Activated CD4-positive, CD25-positive, alpha-beta regulatory T cell (primary cell): ENCODE results near the gene IL18R1.

Experiments used
- DNase-seq, 4 experiments: peaks; one replicate each; lab custom pipeline; 2025; lab: John Stamatoyannopoulos, UW

Gene IL18R1

DNA sequence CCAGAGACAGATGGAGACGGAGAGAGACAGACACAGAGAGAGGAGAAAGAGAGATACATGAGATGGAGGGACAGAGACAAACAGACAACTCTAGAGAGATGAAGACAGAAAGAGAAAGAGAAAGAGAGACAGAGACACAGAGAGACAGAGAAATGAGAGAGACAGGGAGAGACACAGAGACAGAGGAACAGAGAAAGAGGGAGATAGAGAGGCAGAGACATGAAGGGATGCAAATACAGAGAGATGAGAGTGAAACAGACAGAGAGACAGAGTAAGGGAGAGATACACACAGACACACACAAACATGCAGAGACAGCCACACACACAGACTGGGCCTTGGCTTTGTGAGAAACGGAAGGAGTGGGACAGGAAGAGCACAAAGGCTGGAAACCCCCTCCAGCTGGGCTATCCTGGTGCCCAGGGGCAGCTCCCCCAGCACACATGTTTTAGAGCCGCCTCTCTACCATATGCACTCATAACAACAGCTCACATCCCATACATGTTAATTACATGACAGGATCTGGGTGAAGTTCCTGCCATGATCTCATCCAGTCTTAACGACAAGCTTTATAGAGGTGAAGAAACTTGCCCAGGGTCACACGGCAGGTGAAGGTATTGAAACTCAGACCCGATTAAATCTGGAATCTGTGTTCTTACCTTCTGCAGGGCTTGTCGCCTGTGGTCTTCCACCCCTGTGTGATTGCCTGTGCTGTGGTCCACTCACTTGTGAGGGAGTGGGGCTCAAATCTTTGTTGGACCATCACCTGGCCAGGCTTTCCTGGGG, 32.4 kb downstream of the IL18R1 start:
- no peak for DNase-seq

DNA sequence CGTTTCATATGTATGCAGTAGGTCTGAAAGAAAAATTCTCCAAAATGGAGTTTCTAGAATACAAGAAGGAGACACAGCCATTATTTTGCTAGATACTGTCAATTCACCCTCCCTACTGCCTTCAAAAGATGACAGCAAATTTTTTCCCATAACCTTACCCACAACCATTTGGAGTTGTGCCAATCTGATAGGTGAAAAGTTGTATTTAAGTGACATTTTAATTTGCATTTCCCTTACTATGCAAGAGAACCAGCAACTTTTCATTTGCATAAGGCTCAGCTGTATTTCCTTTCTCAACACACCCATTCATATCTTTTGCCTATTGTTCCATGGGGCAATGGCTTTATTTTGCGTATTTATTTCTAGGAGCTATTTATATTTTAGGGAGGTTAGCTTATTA, 36.0 kb downstream of the IL18R1 start:
- DNase-seq, result no peak

DNA sequence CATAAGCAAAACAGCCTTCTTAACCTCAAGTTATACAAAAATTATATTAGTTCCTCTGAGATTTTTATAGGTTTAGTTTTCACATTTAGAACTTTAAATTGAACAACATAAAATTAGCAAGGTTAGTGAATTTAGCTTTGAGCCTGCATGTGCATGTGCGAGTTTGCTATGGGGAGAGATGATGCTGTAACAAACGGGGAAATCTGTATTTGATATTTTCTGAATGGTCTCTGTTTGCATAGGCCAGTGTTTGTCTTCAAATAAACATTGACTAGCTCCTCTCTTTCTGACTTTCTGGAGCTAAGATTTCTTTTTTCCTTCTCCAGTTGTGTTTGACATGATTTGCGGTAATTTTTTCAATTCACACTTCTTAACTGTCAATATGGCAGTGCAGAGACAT, 36.5 kb downstream of the IL18R1 start:
- no peak for DNase-seq

DNA sequence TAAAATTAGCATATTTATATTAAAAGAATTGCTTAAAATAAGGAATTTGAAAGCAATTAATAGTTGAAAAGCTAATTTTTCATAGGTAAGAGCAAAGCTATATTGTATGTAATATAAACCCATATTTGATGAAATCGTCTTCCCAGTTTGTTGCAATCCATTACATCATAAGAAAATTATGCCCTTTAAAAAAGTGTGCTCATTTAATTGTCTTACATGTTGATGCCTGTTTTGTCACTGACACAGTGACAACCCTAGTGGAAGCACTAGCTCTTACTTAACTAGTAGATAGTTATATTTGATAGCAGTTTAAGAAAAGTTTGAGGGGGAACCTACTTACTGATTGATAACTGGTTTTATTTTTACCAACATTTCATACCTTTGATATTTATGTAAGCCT, 37.3 kb downstream of the IL18R1 start:
- DNase-seq, result no peak

DNA sequence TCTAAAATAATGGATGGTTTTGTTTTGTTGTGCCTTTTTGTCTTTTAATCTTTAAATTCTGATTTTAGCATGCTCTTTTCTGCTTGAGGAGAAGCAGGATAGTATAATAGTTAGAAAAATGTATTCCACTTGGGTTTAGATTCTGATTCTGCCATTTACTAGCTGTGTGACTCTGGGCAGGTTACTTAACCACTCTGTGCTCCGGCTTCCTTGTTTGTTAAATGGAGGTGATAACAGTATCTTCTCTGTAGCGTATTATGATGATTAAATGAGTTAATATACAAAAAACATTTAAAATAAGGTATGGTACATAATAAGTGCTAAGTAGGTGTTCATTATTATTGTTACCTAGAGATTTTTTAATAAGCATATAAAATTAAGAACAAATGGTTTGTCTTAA, 40.4 kb downstream of the IL18R1 start:
- DNase-seq, result no peak

DNA sequence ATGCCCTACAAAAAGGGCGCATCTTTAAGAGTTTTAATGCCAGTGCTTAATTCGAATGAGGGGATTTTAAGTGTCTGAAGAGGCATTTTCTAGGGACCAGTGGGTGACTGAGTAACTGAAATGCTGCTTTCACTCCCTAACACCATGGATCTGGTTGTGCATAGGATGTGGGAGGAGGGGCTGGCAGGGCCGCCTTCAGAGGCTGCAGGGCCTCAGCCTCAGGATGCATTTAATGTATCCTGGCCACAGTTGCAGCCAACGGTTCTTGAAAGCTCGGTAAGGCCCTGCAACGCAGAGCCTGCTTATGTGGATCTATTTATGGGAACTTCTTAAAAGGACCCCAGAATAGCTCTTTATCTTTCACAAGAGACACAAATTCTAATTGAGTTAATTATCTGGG, 41.6 kb downstream of the IL18R1 start:
- no peak for DNase-seq

DNA sequence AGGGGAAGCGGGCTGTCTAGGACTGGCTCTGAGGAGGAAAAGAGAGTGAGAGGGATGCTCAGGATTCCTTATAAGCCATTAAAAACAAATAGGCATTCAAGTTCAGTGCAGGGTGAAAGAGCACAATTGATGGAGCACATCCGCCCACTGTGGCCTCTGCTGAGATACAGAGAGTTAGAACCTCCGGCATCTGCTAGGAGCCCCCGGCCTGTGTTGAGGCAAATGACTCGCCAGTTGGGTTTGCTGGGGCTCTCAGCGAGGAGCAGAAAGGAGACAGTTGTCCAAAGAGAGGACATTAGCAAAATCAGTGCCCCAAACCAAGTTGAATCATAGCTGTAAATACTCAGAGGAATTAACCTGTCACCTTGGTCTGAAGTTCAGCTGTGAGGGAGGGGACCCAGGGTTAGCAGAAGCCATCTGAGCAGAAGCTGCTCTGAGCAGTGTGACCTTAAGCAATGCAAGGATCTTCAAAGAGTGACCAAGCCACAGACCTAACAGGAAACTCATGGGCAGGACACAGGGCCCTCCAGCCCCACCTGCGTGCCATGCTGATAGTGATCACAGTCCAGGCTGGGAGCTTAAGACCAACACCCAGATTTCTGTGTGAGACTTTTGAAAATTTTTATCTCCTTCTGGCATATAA, 44.0 kb downstream of the IL18R1 start:
- DNase-seq, result no peak

DNA sequence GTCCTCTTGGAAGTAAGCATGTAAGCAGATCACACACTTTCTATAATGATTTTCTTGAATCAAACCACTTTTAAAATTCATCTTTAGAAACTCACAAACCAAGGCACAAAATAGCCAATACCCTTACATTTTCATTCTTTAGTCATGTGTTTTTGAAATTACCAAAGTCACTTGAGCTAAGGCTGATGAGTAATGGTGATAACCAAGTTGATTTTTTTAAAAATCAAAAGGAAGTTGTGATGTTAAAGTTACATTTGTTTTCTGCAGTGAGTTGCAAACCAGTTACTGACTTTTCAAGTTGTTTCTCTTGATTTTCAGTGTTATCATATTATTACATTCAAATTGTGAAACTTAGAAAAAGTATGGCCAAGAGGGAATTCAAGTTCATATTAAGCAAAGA, 45.9 kb downstream of the IL18R1 start:
- DNase-seq, result no peak

DNA sequence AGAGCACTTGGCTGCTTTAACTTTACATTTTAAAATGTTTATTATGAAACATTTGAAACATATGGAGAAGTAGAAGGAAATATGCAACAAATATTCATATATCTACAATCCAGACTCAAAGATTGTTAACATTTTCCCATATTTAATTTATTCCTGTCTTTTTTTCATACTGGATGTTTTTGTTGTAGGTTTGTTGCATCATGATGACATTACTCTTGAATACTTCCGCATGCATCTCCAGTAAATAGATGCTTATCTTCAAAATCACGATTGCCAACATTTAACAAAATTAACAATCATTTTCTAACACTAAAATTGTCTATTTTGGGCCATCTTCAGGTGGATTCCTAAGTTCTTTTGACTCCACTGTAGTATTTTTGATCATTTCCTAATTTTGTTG, 46.3 kb downstream of the IL18R1 start:
- no peak for DNase-seq

DNA sequence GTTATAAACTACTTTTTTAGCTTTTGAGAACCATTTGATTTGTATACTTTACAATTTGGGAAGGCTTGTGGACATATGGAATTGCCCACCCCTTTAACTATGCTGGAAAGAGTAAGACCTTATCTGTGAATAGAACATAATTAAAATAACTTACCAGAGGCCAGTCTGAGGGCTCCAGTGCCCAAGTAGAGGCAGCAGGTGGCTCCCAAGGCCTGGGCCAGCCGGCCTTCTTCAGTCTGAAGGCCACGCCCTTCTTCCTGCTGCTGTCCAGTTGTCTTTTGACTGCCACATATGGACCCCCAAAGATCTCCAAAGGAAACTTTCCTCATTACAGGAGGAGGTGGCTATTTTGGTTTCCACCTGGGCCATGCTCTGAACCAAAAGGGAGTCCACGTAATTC, 55.4 kb downstream of the IL18R1 start:
- DNase-seq, result no peak

DNA sequence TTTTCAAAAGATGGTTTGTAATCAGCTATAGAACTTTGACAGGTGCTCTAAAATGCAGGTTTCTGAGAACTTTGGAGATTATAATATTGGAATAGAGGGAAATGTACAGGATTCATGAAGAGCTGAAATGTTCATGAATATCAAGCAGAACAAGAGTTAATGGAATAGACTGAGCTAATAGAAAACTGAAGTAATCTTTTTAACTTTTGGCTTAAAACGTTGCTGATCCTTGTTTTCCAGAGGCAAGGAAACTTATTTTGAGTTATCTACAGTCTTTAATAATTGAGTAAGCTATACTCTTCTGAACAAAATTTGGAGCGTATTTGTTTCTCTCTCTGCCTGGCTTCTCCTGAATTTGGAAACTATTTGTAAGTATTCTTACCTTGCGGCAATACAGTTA, 56.6 kb downstream of the IL18R1 start:
- no peak for DNase-seq

DNA sequence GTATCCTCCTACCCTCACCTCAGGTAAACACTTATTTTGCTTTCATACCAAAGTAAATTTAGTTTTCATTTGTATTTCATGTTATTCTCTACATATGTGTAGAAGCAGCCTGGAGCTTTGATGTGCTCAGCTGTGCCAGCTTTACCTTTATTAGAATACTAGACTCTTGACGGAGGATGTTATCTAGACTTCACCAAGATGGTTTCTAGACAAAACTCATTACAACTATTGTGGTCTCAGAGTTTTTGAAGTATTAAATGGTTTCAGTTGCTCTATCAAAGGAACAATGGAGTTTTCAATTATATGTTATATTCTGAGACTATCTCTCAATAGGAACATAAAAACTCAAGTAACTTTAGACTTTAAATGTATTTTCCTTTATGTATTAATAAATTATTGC, 62.4 kb downstream of the IL18R1 start:
- no peak for DNase-seq

DNA sequence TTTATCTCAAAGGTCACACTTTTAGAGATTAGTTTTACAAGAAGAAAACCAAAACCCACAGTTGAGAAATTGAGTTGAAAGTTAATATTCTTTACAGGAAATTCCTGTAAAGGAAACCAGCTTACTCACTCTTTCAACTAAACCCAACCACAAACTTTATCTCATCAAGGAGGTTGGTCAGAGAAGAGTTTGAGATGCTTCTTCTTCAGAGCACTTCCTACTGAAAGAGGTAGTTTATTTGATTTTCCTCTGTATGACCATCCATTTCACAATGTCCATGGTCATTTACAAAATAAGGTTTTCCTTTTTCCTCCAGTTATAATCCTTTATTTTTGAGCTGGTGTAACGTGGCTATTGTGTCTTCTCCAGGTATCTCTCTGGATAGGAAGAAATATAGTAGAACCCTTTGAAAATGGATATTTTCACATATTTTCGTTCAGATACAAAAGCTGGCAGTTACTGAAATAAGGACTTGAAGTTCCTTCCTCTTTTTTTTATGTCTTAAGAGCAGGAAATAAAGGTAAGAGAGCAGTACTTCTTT, 62.9 kb downstream of the IL18R1 start:
- no peak for DNase-seq

DNA sequence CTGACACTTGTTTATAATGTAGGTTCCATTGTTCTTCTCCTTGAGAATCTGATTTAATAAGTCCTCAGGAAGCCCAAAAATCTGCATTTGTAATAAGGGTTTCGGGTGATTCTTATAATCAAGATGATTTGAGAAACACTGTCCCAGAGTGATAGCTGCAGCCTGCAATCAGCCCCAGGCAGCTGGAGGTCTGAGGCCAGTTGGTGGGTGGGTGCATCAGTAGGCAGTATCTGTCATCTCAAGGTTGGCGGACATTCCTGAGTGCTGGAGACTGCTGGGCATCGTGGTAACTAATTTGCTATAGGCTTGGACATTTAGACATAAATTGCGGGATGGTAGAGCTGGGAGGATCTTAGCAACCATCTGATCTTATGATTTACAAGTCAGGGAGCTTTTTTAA, 64.7 kb downstream of the IL18R1 start:
- no peak for DNase-seq

DNA sequence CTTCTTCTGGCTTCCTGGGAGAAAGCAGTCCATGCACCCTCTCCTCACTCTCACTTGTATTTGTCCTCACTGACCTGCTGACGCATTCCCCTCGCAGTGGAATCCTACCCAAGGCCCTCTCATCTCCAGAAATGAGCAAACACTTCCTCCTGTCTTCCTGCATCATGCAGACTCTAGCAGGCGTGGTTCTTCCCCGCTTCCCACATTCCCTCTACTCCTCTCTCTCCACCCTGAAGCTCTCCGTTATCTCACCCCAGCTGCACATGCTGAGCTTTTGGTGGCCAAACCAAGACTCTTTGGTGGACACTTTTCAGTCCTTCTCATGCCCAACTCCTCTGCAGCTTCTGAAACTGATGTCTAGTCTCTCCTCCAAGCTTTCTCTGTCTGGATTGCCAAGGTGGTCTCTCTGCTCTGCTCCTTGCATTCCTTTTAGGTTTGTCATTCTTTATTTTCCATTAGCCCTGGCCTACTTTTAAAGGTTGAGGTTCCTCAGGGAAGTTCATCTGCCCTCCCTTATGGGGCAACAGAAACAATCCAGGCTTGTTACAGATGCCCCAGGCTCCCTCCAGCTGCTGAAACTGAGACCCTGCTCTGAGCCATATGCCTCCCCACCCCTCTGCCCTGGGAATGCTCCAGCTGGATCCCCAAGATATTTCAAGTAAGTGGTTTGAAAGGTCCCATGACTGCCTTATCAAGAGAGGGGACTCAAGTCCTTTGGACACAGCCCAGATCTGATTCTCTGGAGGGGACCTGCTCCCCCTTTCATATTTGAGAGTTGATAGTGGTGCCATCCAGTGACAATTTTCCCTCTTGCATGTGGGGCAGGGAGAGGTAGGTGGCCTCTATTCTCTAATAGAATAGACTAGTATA, 66.5 kb downstream of the IL18R1 start:
- DNase-seq, result no peak

DNA sequence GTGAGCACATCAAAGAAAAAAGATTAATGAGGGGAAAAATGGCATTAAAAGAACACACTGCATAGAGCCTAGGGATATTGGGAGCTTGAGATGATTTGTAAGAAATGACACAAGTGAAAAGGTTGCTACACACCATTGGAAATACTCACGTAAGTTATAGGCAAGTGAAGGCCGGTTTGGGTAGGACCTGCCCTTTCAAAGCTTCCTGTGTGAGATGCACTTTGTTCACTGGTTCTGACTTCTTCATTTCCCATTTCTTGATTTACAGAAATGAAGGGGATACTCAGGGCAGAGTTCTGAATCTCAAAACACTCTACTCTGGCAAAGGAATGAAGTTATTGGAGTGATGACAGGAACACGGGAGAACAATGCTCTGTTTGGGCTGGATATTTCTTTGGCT, 67.3 kb downstream of the IL18R1 start, which contains the start of gene IL18RAP:
TSS of gene IL18RAP (plus strand) at position 251 of the 400 bp plus-strand sequence. CDS start at position 369, 118 bp downstream.
- DNase-seq, result no peak

DNA sequence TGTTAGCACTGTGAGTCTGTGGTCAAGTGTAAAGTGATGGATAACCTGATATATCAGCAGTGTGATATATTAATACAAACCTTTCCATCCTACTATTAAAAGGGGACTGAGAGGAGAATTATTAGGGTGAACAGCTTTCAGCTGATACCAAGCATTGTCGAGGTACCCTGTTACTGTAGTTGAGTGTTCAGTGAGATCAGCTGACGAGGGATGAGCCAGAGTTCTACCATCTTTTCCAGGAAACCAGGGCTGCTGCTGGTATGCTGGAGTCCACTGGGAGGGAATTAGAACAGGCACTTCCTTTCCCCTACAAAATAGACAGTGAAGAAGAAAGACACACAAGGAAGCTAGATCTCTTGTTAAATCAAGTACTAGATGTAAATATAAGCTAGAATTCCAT, 67.8 kb downstream of the IL18R1 start:
- no peak for DNase-seq

DNA sequence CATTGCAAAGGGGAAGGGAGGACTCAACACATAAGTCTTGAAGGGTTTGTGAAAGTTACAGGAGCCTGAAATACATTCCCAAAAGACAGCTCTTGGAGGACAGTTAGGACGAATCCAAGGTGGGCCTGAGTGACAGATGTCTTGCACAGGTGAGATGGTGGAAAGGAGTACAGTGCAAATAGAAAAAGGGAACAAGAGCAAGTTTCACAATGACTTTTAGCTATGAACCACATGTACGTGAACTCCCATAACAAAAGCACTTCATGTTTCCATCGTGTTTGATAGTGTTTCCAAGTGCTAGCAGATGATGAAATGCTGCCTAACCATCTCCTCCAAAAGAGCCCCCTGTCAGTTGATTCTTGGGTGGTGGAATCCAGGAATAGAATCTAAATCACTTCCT, 69.2 kb downstream of the IL18R1 start:
- no peak for DNase-seq

DNA sequence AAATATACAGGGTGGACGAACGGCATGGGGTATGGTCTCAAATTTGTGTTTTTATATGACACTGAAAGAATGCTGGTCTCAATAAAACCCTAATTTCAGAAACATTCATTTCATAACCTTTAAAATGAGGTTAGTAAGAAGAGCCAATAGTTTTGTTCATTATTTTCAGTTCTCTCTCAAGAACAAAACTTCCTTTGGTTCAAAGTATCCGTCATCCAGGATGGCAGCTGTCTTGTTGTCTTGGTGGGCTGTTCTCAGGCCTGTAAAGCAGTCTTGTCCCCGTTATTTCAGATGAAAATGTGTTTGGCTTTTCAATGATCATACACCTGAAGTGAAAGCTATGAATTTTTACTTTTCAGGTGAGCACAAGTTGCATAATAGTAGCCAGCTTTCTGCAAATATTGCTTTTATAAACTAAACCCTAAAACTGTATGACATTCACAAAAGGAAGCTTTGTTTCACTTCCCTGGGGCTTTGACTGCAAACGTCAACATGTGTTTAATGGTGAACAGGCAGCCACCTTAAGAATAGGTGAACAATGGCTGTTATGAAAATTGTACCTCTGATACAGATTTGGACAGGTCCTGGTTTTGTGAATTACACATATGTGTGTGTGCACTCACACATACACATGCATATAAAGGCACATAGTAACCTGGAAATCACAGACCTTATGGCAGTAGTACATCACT, 70.0 kb downstream of the IL18R1 start:
- DNase-seq, result no peak

DNA sequence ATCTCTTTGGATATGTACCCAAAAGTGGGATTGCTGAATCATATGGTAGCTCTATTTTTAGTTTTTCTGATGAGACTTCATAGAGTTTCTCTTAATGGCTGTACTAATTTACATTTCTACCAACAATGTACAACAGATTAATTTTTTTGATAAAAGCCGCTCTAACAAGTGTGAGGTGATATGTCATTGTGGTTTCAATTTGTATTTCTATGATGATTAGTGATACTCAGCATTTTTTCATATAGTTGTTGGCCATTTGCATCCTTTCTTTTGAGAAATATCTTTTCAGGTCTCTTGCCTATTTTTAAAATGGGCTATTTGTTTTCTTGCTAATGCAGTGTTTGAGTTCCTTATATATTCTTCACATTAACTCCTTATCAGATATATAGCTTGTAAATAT, 71.7 kb downstream of the IL18R1 start:
- no peak for DNase-seq

DNA sequence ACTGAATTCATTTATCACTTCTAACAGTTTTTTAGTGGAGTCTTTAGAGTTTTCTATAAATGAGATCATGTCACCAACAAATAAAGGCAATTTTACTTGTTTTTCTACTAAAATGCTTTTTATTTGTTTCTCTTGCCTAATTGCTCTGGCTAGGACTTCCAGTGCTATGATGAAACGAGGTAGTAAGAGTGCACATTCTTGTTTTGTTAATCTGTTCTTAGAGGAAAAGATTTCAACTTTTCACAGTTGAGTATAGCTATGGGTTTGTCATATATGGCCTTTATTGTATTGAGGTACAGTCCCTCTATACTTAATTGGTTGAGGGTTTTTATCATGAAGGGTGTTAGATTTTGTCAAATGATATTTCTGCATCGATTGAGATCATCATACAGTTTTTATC, 73.0 kb downstream of the IL18R1 start:
- DNase-seq, result no peak

DNA sequence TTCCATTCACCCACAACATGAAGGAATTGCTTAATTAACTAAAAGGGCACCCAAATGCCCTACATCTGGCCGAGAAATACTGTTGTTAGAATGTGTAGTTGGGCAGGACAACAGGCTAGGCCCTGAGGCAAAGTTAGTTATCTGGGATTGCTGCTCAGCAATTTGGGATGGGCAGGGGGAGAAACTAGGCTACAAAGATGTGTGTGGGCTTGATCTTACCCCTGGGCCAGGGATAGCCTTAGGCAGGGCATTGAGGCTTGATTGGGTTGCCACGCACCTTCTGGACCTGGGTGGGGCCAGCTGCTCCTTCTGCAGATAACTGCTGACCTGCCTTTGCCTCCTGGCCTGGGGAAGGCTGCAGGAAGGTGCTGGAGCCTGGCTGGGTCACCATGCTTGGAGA, 76.8 kb downstream of the IL18R1 start:
- DNase-seq, result no peak
